NCI-H1694 (cell line): ENCODE measurements around the gene EEPD1.

Source experiments
- DNase-seq: peaks from one replicate; lab custom pipeline; 2025; lab: John Stamatoyannopoulos, UW

The EEPD1 gene

GRCh38 chr7:36279926-36280315 lies 126.9 kb downstream of the EEPD1 start:
- no peak for DNase-seq

GRCh38 chr7:36280840-36281812 lies 128.1 kb downstream of the EEPD1 start:
- DNase-seq = peak; percentile 33

GRCh38 chr7:36281945-36282717 lies 129.1 kb downstream of the EEPD1 start:
- no peak for DNase-seq

GRCh38 chr7:36283181-36283580 lies 130.1 kb downstream of the EEPD1 start:
- DNase-seq = no peak

GRCh38 chr7:36283711-36284130 lies 130.7 kb downstream of the EEPD1 start:
- no peak for DNase-seq

GRCh38 chr7:36284456-36285090 lies 131.5 kb downstream of the EEPD1 start:
- DNase-seq = no peak

- DNase-seq = no peak
Observed at GRCh38 chr7:36285276-36285675, 132.2 kb downstream of the EEPD1 start.

- no peak for DNase-seq
Observed at GRCh38 chr7:36286226-36286625, 133.2 kb downstream of the EEPD1 start.

- DNase-seq = no peak
Observed at GRCh38 chr7:36286688-36287087, 133.6 kb downstream of the EEPD1 start.

GRCh38 chr7:36287371-36288241 lies 134.6 kb downstream of the EEPD1 start:
- DNase-seq = no peak

GRCh38 chr7:36288501-36288900 lies 135.4 kb downstream of the EEPD1 start:
- no peak for DNase-seq

- DNase-seq = no peak
Observed at GRCh38 chr7:36289833-36290661, 137.0 kb downstream of the EEPD1 start.

GRCh38 chr7:36291387-36292316 lies 138.6 kb downstream of the EEPD1 start:
- DNase-seq = peak; percentile 87

GRCh38 chr7:36295090-36295489 lies 142.0 kb downstream of the EEPD1 start:
- DNase-seq = no peak

- no peak for DNase-seq
Observed at GRCh38 chr7:36296284-36296683, 143.2 kb downstream of the EEPD1 start.

GRCh38 chr7:36297364-36298009 lies 144.4 kb downstream of the EEPD1 start:
- no peak for DNase-seq

- DNase-seq = no peak
Observed at GRCh38 chr7:36298106-36298505, 145.1 kb downstream of the EEPD1 start.

GRCh38 chr7:36299223-36299774 lies 146.2 kb downstream of the EEPD1 start:
- DNase-seq = no peak
